Astrocyte (in vitro differentiated cells and primary cell): ENCODE results near the gene SAE1.

ENCODE experiments used
- CTCF ChIP-seq: IDR thresholded peaks from 2 replicates; pipeline ENCODE4 v1.5.1; 2011; ENCODE audit warnings: low read depth, mild to moderate bottlenecking, inconsistent platforms, low read length, moderate library complexity; ENCODE audit not compliant: insufficient read depth
- EZH2 ChIP-seq: IDR thresholded peaks from 2 replicates; pipeline ENCODE4 v1.6.1; 2012; ENCODE audit warnings: mild to moderate bottlenecking, low read length, inconsistent platforms; ENCODE audit not compliant: insufficient read depth

DNA sequence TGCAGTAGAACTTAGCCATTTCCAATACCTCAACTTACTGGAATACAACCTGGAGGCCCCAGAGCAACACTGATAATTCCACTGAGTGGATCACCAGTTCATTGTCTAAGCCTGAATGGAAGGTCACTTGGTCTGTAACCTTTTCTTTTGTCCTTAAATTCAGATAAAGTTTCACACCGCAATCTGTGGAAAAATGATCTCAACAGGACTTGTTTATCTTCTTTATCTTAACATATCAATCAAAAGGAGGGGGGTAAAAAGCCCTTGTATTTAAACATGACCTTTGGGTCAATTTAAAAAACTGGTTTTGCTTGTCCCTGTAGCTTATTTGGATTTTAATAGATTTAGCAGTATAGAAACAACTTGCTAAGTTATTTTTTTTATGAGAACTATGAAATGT is 21.6 kb downstream of the SAE1 start:
- TF ChIP-seq CTCF = no peak
- TF ChIP-seq EZH2 = no peak
